ENCODE data around the gene C11orf16.
"Not testable (repeated sequence)": the region's sequence is repeated elsewhere in the genome, so short reads cannot be mapped to it uniquely, and the experiment has no call there.

Gene C11orf16

DNA sequence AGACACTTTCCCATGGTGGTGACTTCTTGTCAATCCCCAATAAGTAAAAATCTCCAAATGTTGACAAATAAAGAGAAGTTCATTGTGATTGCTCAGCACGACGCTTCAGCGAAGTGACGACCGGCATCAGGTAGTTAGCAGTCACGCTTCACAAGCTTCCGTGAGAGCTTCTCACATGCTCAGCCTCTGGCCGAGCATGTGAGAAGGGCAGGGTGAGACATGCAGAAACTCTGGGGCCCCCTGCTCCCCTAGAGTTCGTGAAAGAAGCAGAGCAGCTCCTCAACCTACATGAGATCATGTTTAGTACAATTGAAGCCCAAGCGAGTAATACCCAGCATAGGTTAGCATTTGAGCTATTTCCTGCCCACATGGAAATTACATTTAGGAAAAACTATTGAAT is 4.4 kb upstream of the C11orf16 start:
- no peak overlapping the region for H3K4me3 ChIP-seq (ENCODE audit: low read depth, low read length)

DNA sequence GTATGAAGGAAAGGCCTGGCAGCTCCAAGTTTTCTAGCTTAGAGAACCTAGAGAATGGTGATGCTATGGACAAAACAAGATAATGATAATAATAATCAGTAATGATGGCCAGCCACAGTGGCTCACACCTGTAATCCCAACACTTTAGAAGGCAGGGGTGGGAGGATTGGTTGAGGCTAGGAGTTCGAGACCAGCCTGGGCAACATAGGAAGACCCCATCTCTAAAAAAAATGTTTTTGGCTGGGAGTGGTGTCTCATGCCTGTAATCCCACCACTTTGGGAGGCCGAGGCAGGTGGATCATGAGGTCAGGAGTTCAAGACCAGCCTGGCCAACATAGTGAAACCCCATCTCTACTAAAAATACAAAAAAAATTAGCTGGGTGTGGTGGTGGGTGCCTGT is 3.0 kb upstream of the C11orf16 start:
- not testable (repeated sequence) for H3K4me3 ChIP-seq (ENCODE audit: low read depth, low read length)

DNA sequence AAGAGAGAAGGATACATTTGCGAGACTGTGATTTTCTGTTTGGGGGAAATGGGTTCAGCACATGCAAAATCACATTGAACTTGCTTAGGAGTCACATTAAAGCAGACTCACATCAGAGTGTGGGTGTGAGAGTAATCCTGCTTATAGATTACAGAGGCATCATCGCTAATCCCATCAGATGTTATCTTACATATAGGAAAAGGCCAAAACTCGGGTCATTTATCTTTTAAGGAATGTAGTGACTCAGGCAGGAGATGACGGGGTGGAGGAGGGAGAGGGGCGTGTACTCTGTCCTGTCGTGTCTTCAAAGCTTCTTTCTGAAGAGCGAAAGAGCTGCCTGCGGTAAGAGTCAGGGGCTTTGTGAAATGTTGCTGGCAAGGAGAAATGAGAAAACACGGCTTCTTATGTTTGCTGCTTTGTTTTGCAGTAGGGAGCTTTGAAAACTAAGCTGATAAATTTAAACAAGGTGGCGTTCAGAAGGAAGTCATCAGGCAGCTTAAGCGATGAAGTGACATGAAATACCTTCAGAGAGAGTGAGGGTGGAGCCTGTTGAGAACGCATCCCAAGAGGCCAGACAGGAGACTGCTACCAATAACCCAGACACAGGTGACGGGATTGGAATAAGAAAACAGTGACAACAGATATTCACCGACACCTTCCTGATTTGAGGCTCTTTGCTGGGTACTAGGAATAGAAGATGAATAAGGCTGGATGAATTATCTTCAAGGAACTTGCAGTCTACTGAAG is 2.2 kb upstream of the C11orf16 start:
- no peak overlapping the region for H3K4me3 ChIP-seq (ENCODE audit: low read depth, low read length)

DNA sequence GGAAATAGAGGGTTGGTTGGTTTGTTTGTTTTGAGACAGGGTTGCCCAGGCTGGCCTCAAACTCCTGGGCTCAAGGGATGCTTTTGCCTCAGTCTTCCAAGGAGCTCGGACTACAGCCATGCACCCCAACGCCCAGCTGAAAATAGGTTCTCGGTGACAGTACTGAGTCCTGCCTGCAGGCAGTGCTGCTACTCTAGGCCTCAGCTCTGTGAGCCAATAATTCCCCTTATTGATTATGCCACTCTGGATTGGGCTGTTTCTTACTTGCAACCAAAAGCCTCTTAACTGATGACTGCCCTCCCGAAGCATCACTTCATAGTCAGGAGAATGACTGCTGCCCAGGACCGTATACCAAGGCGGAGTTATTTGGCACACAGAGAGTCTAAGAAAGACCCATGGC is 1.2 kb upstream of the C11orf16 start:
- no peak overlapping the region for H3K4me3 ChIP-seq (ENCODE audit: low read depth, low read length)

- no peak overlapping the region for H3K4me3 ChIP-seq (ENCODE audit: low read depth, low read length)
Observed at GRCh38 chr11:8930456-8931175, 2.1 kb downstream of the C11orf16 start.

- no peak overlapping the region for H3K4me3 ChIP-seq (ENCODE audit: low read depth, low read length)
Observed at GRCh38 chr11:8928981-8929615, 3.6 kb downstream of the C11orf16 start.

- H3K4me3 ChIP-seq (ENCODE audit: low read depth, low read length), result no peak overlapping the region
Observed at GRCh38 chr11:8928205-8928604, 4.5 kb downstream of the C11orf16 start.

- no peak overlapping the region for H3K4me3 ChIP-seq (ENCODE audit: low read depth, low read length)
Observed at GRCh38 chr11:8927233-8927632, 5.5 kb downstream of the C11orf16 start.

- no peak overlapping the region for H3K4me3 ChIP-seq (ENCODE audit: low read depth, low read length)
Observed at GRCh38 chr11:8926236-8926635, 6.5 kb downstream of the C11orf16 start.

GRCh38 chr11:8925711-8926110 is 7.0 kb downstream of the C11orf16 start:
- H3K4me3 ChIP-seq (ENCODE audit: low read depth, low read length), result no peak overlapping the region

GRCh38 chr11:8922691-8923090 is 10.1 kb downstream of the C11orf16 start:
- H3K4me3 ChIP-seq (ENCODE audit: low read depth, low read length), result no peak overlapping the region

- H3K4me3 ChIP-seq (ENCODE audit: low read depth, low read length), result no peak overlapping the region
Observed at GRCh38 chr11:8917157-8917825, 15.5 kb downstream of the C11orf16 start.

- no peak overlapping the region for H3K4me3 ChIP-seq (ENCODE audit: low read depth, low read length)
Observed at GRCh38 chr11:8914661-8915018, 18.1 kb downstream of the C11orf16 start.

GRCh38 chr11:8913961-8914660 is 18.6 kb downstream of the C11orf16 start:
- H3K4me3 ChIP-seq (ENCODE audit: low read depth, low read length), result no peak overlapping the region

DNA sequence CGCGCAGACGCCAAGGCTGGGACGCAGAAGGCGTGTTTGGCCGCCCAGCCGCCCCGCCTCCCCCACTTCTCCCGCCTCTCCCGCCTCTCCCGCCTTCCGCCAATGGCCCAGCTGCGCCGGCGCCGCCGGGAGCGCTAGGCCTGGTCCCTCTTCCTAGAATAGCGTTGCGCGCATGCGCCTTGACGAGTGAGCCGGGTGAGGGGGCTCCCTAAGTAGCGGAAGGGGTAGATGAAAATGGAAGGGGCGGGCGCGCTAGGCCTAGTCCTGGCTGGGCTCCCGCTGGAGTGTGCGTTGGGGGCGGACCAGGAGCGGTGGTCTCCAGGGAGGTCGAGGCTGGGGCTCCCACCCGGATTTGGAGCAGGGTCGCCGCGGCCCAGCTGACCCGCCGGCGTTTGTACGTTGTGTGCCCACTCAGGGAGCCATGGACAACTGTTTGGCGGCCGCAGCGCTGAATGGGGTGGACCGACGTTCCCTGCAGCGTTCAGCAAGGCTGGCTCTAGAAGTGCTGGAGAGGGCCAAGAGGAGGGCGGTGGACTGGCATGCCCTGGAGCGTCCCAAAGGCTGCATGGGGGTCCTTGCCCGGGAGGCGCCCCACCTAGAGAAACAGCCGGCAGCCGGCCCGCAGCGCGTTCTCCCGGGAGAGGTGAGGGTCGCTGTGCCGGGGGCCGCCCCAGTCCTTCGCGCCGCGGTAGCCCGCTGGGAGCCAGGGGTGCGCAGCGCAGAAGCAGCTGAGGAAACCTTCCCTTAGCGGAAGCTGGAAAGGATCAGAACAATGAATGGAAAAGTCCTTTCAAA is 21.5 kb downstream of the C11orf16 start, which contains the start of gene AKIP1:
AKIP1 (plus strand) TSS at position 161 of the 795 bp plus-strand sequence; CDS start at position 422, 261 bp downstream.
- peak within 1 kb of the TSS; percentile 81 for H3K4me3 ChIP-seq (ENCODE audit: low read depth, low read length)

GRCh38 chr11:8910649-8911026 is 22.1 kb downstream of the C11orf16 start:
- peak overlapping the region; percentile 31 for H3K4me3 ChIP-seq (ENCODE audit: low read depth, low read length)

DNA sequence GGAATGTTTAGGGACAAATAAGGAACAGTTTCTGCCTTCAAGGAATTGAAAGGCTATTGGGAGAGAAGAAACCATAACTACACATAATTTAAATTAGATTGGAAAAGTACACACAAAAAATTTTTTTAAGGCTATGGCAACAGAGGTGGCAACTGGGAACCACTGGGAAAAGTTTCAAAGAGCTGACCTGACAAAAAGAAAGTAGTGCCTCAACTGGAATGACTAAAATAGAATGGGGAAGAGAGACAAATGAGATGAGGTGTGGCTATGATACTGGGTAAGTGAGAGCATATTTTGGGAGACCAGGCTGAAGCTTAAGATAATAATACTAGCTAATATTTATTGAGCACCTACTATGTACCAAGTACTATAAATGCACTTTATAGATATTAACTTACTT is 24.6 kb downstream of the C11orf16 start:
- H3K4me3 ChIP-seq (ENCODE audit: low read depth, low read length), result no peak overlapping the region

GRCh38 chr11:8907116-8907515 is 25.6 kb downstream of the C11orf16 start:
- no peak overlapping the region for H3K4me3 ChIP-seq (ENCODE audit: low read depth, low read length)

- no peak overlapping the region for H3K4me3 ChIP-seq (ENCODE audit: low read depth, low read length)
Observed at GRCh38 chr11:8905528-8906165, 27.1 kb downstream of the C11orf16 start.
